CD4-positive, alpha-beta T cell treated with Interleukin-15 for 1 hour (primary cell): Measurements from ENCODE around the gene DTD1.

Experiments
- DNase-seq: peaks from one replicate; pipeline ENCODE4 v3.0.0-alpha.2; 2020

Gene DTD1

DNA sequence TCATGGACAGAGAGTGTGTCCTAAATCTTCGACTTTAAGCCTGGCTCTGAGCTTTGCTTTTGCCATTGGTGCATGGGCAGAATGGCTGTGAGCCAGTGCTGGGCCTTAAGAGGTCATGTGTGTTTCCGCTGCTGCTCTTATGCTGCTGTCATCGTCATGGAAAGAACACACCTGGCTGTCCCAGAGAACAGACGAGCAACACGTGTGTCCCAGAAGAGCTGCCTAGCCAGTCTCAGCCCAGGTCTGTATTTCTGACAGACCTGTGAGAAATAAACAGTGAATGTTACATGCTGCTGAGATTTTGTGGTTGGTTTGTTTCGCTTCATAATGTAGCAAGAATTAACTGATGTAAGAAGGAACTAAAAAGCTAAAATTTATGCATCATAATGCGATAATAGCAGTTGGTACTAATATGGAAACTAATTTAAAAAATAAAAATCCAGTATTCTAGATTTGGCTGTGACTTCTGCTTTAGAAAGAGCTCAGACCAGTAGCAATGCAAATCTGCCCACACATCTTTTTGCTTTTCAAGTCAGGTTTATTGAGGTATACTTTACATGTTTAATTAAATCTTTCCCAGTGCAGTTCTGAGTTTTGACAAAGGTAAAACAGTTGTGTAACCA lies 214.3 kb downstream of the DTD1 start:
- no peak for DNase-seq

GRCh38 chr20:18805881-18806280 lies 218.0 kb downstream of the DTD1 start:
- DNase-seq, result no peak

DNA sequence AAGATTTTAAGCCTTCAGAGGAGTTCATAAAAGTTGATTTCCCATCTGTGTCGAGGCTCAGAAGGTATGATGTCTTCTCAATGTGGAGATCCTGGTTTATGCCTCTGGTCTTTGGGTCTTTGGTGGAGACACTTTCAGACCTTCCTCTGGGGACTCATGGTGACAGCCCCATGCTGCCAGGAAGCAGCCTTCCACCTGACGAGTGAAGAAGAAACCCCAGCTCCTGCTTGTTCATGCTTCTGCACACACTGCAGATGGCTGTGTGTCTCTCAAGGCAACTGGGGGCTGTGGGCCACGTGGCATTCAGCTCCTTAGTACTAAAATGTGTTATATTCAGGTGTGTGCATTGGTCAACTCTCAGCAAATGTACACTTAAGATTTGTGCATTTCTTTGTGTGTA lies 220.9 kb downstream of the DTD1 start:
- DNase-seq, result no peak

- no peak for DNase-seq
Observed at GRCh38 chr20:18811186-18811585, 223.3 kb downstream of the DTD1 start.

DNA sequence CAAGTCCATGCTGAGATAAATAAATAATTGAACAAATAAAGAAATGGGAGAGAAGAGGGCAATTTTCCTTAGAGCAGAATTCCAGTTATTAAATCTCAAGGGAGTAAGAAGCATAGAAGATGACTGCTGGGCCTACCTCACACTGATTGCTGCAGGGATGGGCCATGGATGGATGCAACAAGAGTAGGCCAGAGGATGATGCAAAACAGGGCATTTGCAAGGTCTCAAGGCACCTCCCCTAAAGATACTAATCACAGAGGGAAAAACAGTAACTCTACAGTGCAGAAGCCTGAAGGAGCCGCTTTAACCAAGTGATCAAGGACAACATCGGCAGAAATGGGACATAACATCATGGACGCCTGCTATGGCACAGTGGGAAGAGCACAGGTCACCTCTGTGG lies 224.1 kb downstream of the DTD1 start:
- DNase-seq, result no peak

- no peak for DNase-seq
Observed at GRCh38 chr20:18813483-18813882, 225.6 kb downstream of the DTD1 start, which contains the start of gene SCP2D1. TSS of gene SCP2D1 (plus strand) at chr20:18813783. CDS start at chr20:18813816, 33 bp downstream.

- no peak for DNase-seq
Observed at GRCh38 chr20:18815194-18815942, 227.5 kb downstream of the DTD1 start.
